Neural progenitor cell (in vitro differentiated cells): ENCODE measurements around the gene OR4D1. TPM values are rescaled to one million over a fixed set of nuclear protein-coding genes. Genes with fewer than 3 reads are reported as not detected.

Source experiments
- DNase-seq: peaks from one replicate; pipeline ENCODE4 v3.0.0-alpha.2; 2016; ENCODE audit warnings: low spot score
- H2AFZ ChIP-seq: fragments of 200-600 bp; sonication (generic); replicated peaks from 2 replicates; pipeline ENCODE4 v1.6.1; 2016; ENCODE audit warnings: antibody characterized with exemption
- H3F3A ChIP-seq: fragments of 200-600 bp; sonication (generic); 2 replicates; pipeline ENCODE4 v1.6.1; 2016; ENCODE audit warnings: antibody characterized with exemption, low read depth
- H3K27ac ChIP-seq: fragments of 200-600 bp; sonication (generic); 2 replicates; pipeline ENCODE4 v1.5.1; 2016; ENCODE audit warnings: mild to moderate bottlenecking
- H3K27me3 ChIP-seq: fragments of 200-600 bp; sonication (generic); 2 replicates; pipeline ENCODE4 v1.6.1; 2016; ENCODE audit warnings: mild to moderate bottlenecking, moderate library complexity
- H3K36me3 ChIP-seq: fragments of 200-600 bp; sonication (generic); 2 replicates; pipeline ENCODE4 v1.5.1; 2016
- H3K4me1 ChIP-seq: fragments of 200-600 bp; sonication (generic); 2 replicates; pipeline ENCODE4 v1.6.1; 2016; ENCODE audit warnings: mixed run types
- H3K4me2 ChIP-seq: fragments of 200-600 bp; sonication (generic); 2 replicates; pipeline ENCODE4 v1.6.1; 2016
- H3K4me3 ChIP-seq: fragments of 200-600 bp; sonication (generic); 2 replicates; pipeline ENCODE4 v1.5.1; 2016
- H3K79me2 ChIP-seq: fragments of 200-600 bp; sonication (generic); 2 replicates; pipeline ENCODE4 v1.6.1; 2016; ENCODE audit warnings: low read depth
- H3K9ac ChIP-seq: fragments of 200-600 bp; sonication (generic); 2 replicates; pipeline ENCODE4 v1.6.1; 2016
- H3K9me3 ChIP-seq: fragments of 200-600 bp; sonication (generic); 2 replicates; pipeline ENCODE4 v1.5.1; 2016; ENCODE audit warnings: low read depth
- H4K20me1 ChIP-seq: fragments of 200-600 bp; sonication (generic); 2 replicates; pipeline ENCODE4 v1.6.1; 2016; ENCODE audit warnings: low read depth
- H3K27ac Mint-ChIP-seq: 3 replicates; pipeline ENCODE4 v1.8.0; 2021; ENCODE audit warnings: mixed read lengths
- H3K27me3 Mint-ChIP-seq: 2 replicates; pipeline ENCODE4 v1.8.0; 2022; ENCODE audit warnings: low read depth, mild to moderate bottlenecking, inconsistent platforms, moderate library complexity, mixed read lengths; ENCODE audit not compliant: insufficient read depth
- H3K36me3 Mint-ChIP-seq: 3 replicates; pipeline ENCODE4 v1.8.0; 2021; ENCODE audit warnings: mixed read lengths
- H3K4me1 Mint-ChIP-seq: 3 replicates; pipeline ENCODE4 v1.8.0; 2021; ENCODE audit warnings: mixed read lengths
- H3K4me3 Mint-ChIP-seq: 3 replicates; pipeline ENCODE4 v1.8.0; 2021; ENCODE audit warnings: mild to moderate bottlenecking, moderate library complexity, mixed read lengths
- H3K9me3 Mint-ChIP-seq: 3 replicates; pipeline ENCODE4 v1.8.0; 2020; ENCODE audit warnings: mixed read lengths
- EZH2 ChIP-seq: fragments of 200-600 bp; sonication (generic); IDR thresholded peaks from 2 replicates; pipeline ENCODE4 v1.6.1; 2017; ENCODE audit warnings: antibody characterized with exemption, mild to moderate bottlenecking, moderate library complexity
- EZH2phosphoT487 ChIP-seq: fragments of 200-600 bp; sonication (generic); IDR thresholded peaks from 2 replicates; pipeline ENCODE4 v1.6.1; 2017; ENCODE audit warnings: antibody characterized with exemption
- total RNA-seq: library from RNA; depleted of rRNA; stranded (reverse); fragments of >200 nt; gene quantifications from 2 replicates; pipeline ENCODE4 v1.2.3, GENCODE V29; 2015; ENCODE audit warnings: low replicate concordance
- TF ChIP-seq, protein P1 (sequence below): fragments of 200-600 bp; sonication (generic); IDR thresholded peaks from 2 replicates; pipeline ENCODE4 v1.5.1; 2017; ENCODE audit warnings: antibody characterized with exemption, mild to moderate bottlenecking

OR4D1 gene
- total RNA-seq, 1 donor from 2014 or later: 0.13 TPM

DNA sequence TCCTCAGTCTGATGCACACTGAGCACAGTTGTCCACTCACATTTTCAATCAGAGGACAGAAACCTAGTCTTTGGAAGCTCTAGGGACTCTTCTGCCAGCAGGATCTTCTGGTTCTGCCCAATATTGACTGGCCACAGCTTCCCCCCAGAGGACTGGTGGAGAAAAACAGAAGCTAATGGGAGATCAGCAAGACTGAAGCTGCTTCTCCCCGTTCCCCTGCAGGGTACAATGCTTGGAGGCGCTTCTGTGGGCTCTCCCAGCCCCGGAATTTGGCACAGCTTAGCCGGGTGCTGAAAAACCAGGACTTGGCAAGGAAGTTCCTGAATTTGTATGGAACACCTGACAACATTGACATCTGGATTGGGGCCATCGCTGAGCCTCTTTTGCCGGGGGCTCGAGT lies 54.7 kb downstream of the OR4D1 start:
- no peaks in the 10 kb centered on the region for H3K36me3 ChIP-seq
- Mint-ChIP-seq H3K36me3 (peaks cover 4% of the 10 kb centered on the region), H3K27ac (no peak overlapping the region), H3K27me3 (peaks cover 3% of the 10 kb centered on the region), H3K9me3 (no peaks in the 10 kb centered on the region), H3K4me1 (peaks cover 4% of the 10 kb centered on the region), H3K4me3 (no peak overlapping the region)
- no peaks in the 10 kb centered on the region for H3K79me2 ChIP-seq
- H3K9me3 ChIP-seq: no peaks in the 10 kb centered on the region
- no peak overlapping the region for H3K4me2 ChIP-seq
- H3K4me1 ChIP-seq: no peaks in the 10 kb centered on the region
- H4K20me1 ChIP-seq: no peaks in the 10 kb centered on the region
- no peak overlapping the region for H2AFZ ChIP-seq
- DNase-seq: no peak
- no peak overlapping the region for H3K4me3 ChIP-seq
- H3F3A ChIP-seq: no peaks in the 10 kb centered on the region
- peaks cover 2% of the 10 kb centered on the region for H3K27me3 ChIP-seq
- no peak overlapping the region for H3K9ac ChIP-seq
- no peak overlapping the region for H3K27ac ChIP-seq
- TF ChIP-seq EZH2phosphoT487: no peak
- no peak for TF ChIP-seq EZH2
- TF ChIP-seq, protein P1, sequence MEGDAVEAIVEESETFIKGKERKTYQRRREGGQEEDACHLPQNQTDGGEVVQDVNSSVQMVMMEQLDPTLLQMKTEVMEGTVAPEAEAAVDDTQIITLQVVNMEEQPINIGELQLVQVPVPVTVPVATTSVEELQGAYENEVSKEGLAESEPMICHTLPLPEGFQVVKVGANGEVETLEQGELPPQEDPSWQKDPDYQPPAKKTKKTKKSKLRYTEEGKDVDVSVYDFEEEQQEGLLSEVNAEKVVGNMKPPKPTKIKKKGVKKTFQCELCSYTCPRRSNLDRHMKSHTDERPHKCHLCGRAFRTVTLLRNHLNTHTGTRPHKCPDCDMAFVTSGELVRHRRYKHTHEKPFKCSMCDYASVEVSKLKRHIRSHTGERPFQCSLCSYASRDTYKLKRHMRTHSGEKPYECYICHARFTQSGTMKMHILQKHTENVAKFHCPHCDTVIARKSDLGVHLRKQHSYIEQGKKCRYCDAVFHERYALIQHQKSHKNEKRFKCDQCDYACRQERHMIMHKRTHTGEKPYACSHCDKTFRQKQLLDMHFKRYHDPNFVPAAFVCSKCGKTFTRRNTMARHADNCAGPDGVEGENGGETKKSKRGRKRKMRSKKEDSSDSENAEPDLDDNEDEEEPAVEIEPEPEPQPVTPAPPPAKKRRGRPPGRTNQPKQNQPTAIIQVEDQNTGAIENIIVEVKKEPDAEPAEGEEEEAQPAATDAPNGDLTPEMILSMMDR: no peak

DNA sequence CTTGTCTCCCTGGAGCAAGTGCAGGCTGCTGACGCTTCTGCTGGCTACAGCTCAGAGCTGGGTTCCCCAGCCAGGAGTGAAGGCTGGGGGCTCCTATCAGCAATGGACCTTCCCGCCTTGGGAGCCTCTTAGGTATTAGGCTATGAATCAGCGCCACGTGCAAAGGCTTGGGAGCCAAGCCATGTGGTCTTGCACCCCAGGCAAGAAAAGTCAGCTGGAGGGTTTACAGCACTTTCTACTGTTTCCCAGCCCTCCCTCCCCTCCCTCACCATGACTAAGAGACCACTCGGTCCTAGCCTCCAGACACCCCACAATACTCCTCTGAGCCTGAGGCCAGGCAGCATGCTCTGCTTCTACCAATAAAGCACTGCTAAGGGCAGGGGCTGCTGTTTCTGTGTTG lies 56.6 kb downstream of the OR4D1 start:
- Mint-ChIP-seq H3K36me3 (peaks cover 13% of the 10 kb centered on the region), H3K4me3 (no peak overlapping the region), H3K27ac (no peak overlapping the region), H3K4me1 (peaks cover 4% of the 10 kb centered on the region), H3K27me3 (peaks cover 3% of the 10 kb centered on the region), H3K9me3 (no peaks in the 10 kb centered on the region)
- H3K27me3 ChIP-seq: no peaks in the 10 kb centered on the region
- H3K9ac ChIP-seq: no peak overlapping the region
- H2AFZ ChIP-seq: no peak overlapping the region
- H3K4me1 ChIP-seq: no peaks in the 10 kb centered on the region
- no peak for DNase-seq
- H4K20me1 ChIP-seq: no peaks in the 10 kb centered on the region
- TF ChIP-seq EZH2 (no peak), EZH2phosphoT487 (no peak)
- TF ChIP-seq, protein P1: no peak
- H3K36me3 ChIP-seq: no peaks in the 10 kb centered on the region
- H3K4me3 ChIP-seq: no peak overlapping the region
- H3K4me2 ChIP-seq: no peak overlapping the region
- H3K9me3 ChIP-seq: no peaks in the 10 kb centered on the region
- no peaks in the 10 kb centered on the region for H3K79me2 ChIP-seq
- no peak overlapping the region for H3K27ac ChIP-seq
- H3F3A ChIP-seq: no peaks in the 10 kb centered on the region

DNA sequence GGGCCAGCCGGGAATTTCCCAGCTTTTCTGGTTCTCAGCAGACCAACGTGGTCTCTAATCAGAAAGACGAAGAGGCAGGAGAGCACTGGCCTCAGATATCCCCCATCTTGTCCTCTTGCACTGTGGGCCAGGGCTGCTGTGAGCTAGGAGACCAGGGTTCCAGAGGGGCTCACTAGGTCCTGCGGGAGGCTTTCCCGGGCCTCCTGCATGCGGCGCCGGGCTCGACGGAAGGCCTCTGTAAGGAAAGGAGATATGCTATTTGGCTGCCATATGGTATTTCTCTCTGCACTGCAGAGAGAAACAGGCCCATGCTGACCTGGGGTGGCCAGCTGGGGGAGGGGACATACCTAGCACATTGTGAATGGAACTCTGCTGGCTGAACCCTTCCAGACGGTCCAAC lies 57.8 kb downstream of the OR4D1 start:
- TF ChIP-seq EZH2phosphoT487 (no peak), EZH2 (no peak)
- TF ChIP-seq, protein P1: no peak
- Mint-ChIP-seq H3K4me3 (no peak overlapping the region), H3K9me3 (no peaks in the 10 kb centered on the region), H3K36me3 (peaks cover 21% of the 10 kb centered on the region), H3K4me1 (peaks cover 4% of the 10 kb centered on the region), H3K27ac (no peak overlapping the region), H3K27me3 (peaks cover 2% of the 10 kb centered on the region)
- Histone ChIP-seq H4K20me1 (no peaks in the 10 kb centered on the region), H3K4me3 (no peak overlapping the region), H3K4me1 (no peaks in the 10 kb centered on the region), H2AFZ (no peak overlapping the region), H3K27ac (no peak overlapping the region), H3K36me3 (no peaks in the 10 kb centered on the region), H3K4me2 (no peak overlapping the region), H3K9me3 (no peaks in the 10 kb centered on the region), H3F3A (no peaks in the 10 kb centered on the region), H3K27me3 (no peaks in the 10 kb centered on the region), H3K9ac (no peak overlapping the region), H3K79me2 (no peaks in the 10 kb centered on the region)
- DNase-seq: no peak

DNA sequence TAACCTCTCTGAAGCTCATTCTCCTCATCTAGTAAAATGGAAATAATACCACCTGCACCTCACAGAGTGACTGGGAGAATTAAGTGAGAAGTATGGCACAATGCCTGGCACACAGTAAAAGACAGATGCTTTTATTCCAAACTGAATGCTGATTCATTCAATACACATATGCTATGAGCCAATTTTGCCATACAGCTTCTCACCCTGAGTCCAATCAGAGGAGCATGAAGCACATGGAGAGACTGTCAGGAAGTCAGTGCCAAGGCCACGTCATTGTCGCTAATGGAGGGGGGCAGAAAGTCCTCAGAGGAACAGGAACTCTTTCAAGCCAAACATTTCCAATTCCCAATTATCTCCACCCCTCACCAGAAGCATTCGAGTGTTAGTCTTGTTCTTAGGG lies 59.3 kb downstream of the OR4D1 start:
- no peaks in the 10 kb centered on the region for H3K27me3 ChIP-seq
- H3K4me2 ChIP-seq: no peak overlapping the region
- no peaks in the 10 kb centered on the region for H4K20me1 ChIP-seq
- no peaks in the 10 kb centered on the region for H3K36me3 ChIP-seq
- H3K4me1 Mint-ChIP-seq: peaks cover 4% of the 10 kb centered on the region
- H3K4me3 Mint-ChIP-seq: no peak overlapping the region
- no peak overlapping the region for H3K27ac Mint-ChIP-seq
- no peak overlapping the region for H3K27ac ChIP-seq
- H3K79me2 ChIP-seq: no peaks in the 10 kb centered on the region
- TF ChIP-seq, protein P1: no peak
- TF ChIP-seq EZH2phosphoT487 (no peak), EZH2 (no peak)
- no peak overlapping the region for H3K4me3 ChIP-seq
- H3F3A ChIP-seq: no peaks in the 10 kb centered on the region
- H3K9me3 ChIP-seq: no peaks in the 10 kb centered on the region
- H3K27me3 Mint-ChIP-seq: no peaks in the 10 kb centered on the region
- peaks cover 29% of the 10 kb centered on the region for H3K36me3 Mint-ChIP-seq
- no peaks in the 10 kb centered on the region for H3K4me1 ChIP-seq
- DNase-seq: no peak
- H3K9me3 Mint-ChIP-seq: no peaks in the 10 kb centered on the region
- no peak overlapping the region for H3K9ac ChIP-seq
- H2AFZ ChIP-seq: no peak overlapping the region
